GM19043 (cell line): ENCODE results near the gene POMT2.
"Not testable (repeated sequence)": the region's sequence is repeated elsewhere in the genome, so short reads cannot be mapped to it uniquely, and the experiment has no call there.

Experiments used
- ATAC-seq: cut with Tn5 transposase; IDR thresholded peaks from one replicate; pipeline ENCODE4 v1.9.1; 2021; ENCODE audit warnings: low read depth; ENCODE audit not compliant: unreplicated experiment

The POMT2 gene

GRCh38 chr14:77320238-77320935, at the start of gene POMT2:
POMT2 (minus strand) TSS chr14:77320883; CDS start chr14:77320681, 202 bp downstream.
- ATAC-seq: peak; percentile 61

- no peak for ATAC-seq
Measured at GRCh38 chr14:77369285-77369684, 48.6 kb upstream of the POMT2 start.

GRCh38 chr14:77364146-77364545, 43.5 kb upstream of the POMT2 start:
- ATAC-seq: no peak

GRCh38 chr14:77359626-77360025, 38.9 kb upstream of the POMT2 start:
- no peak for ATAC-seq

DNA sequence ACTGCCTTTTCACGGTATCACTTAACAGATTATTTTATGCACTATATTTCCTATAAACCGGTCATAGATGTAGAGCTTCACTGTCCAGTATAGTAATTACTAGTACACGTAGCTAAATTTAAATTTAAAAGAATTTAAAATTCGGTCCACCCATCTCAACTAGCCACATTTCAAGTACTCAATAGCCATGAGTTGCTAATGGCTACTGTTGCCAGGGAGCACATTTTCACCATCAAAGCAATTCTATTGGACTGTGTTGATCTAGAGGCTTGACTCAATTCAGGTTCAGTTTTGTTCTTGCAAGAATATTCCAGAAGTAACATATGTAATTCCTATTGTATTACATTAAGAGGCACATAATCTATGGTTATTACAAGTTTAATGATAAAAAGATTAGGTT, 36.2 kb upstream of the POMT2 start:
- ATAC-seq: no peak

DNA sequence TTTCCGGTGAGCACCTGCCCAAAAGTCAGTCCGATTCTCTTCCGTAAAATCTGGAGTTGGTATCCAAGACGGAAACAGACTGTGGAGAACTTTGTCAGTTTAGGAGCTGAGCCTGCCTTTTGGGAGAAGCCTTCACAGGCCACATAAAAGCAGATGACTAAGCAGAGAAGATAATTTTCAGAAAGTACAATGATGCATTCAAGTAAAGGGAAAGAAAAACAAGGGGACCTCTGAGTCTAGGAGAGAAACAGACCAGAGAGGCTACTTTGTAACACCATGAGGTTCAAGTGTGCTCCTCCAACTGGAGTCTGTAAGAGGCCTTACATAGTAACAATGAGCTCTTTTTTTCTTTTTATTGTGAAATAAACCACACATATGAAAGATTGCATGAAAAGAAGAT, 35.1 kb upstream of the POMT2 start:
- no peak for ATAC-seq

- no peak for ATAC-seq
Measured at GRCh38 chr14:77353469-77354141, 32.9 kb upstream of the POMT2 start.

GRCh38 chr14:77347751-77348150, 27.1 kb upstream of the POMT2 start:
- ATAC-seq: no peak

DNA sequence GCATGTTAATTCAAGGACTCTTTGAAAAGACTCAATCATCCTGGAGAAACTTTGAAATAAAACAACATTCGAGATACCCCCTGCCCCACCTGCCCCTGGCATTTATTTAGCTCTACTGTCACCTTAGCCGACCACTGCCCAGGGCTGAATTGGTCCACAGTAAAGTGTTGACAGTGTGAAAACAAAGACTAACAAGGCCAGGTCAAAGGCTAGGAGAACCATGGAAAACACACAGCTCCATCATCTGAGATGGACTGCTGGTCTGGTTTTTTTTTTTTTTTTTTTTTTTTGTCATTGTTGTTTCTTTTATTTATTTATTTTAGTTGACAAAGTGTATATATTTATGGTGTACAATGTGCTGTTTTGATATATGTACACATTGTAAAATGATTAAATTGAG, 25.8 kb upstream of the POMT2 start:
- ATAC-seq: no peak

DNA sequence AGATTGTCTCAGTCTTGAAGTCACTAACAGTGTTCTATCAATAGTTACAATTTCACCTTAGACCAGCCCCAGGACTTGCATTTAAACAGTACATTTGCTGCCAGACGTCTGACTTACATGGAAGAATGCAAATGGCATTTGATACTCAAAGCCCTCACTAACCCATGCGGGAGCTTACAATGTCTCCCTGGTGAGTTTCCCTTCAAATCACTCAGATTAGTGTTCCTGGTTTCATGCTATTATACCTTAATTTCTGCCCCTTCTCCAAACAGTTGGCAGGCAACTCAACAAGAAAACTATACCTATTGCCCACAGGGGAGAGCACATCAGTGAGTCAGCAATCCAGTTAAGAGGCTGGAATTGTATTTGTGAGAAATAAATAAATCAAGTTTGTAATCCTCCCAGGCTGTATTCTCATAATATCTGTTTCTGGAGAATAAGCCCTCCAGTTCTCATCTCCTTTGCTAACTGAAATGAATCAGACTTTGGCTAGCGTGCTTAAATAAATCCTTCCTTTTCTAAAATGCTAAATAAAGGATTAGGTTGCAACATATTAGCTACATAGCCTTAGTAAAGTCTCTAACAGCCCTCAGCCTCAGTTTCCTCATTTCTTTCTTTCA, 23.8 kb upstream of the POMT2 start:
- ATAC-seq: no peak

GRCh38 chr14:77343662-77344061, 23.0 kb upstream of the POMT2 start:
- ATAC-seq: no peak

DNA sequence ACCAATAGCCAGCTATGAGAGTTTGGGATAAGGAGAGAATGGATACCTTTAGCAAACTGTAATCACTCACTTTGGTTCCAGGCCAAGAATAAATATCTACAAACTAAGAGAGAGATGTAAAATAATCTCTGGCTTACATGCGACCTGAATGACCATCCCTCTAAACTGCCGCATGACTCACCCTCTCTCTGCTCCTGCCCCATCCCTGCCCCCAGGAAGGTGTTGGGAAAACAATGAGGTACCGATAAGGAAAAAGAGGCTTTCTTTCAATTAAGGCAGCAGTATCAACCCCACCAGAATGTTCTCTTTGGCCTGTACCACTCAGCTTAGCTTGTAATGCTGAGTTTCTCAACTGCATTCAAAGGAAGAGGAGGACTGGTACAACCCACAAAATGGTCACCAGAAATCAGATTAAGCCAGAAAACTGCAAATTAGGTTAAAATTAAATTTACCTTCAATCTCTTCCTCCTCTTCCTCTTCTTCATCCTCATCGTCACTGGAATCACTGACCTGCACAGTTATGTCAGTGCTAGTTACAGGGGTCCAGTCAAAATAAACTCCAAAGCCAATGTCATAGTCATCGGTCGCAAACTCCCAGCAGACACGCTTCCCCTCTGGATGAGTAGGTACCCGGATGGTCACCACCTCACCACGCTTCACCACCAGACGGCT, 22.2 kb upstream of the POMT2 start:
- ATAC-seq: no peak

GRCh38 chr14:77340389-77340788, 19.7 kb upstream of the POMT2 start:
- no peak for ATAC-seq

GRCh38 chr14:77339407-77339806, 18.7 kb upstream of the POMT2 start:
- no peak for ATAC-seq

- no peak for ATAC-seq
Measured at GRCh38 chr14:77338302-77338701, 17.6 kb upstream of the POMT2 start.

GRCh38 chr14:77337880-77338279, 17.2 kb upstream of the POMT2 start:
- ATAC-seq: no peak

DNA sequence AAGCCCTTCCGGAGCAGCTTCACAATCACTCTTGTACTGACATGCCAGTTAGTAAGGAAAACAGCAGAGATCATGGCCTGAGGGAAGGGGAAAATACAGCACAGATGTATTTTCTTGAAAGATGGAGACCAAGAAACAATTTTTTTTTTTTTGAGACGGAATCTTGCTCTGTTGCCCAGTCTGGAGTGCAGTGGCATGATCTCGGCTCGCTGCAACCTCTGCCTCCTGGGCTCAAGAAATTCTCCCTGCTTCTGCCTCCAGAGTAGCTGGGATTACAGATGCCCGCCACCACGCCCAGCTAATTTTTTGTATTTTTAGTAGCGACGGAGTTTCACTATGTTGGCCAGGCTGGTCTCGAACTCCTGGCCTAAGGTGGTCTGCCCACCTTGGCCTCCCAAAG, 16.6 kb upstream of the POMT2 start:
- not testable (repeated sequence) for ATAC-seq

- no peak for ATAC-seq
Measured at GRCh38 chr14:77335576-77335975, 14.9 kb upstream of the POMT2 start.

DNA sequence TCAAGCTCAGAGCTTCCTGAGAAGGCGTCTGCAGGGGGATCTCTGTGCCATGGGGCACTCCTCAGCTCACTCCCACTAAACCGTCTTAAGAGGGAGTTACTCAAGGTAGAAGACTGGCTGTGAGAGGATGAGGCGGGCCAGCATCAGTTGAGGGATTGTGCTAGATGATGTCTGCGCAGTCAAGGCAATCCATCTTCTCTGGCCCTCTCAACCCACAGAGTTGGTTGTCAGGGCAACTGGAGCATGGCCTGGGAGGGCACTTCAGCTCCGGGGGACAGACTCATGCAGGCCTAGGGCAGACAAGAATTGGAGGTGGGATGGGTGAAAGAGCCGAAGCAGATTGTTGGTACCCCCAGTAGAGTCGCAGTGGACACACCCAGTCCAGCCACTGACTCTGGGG, 9.2 kb upstream of the POMT2 start:
- no peak for ATAC-seq

DNA sequence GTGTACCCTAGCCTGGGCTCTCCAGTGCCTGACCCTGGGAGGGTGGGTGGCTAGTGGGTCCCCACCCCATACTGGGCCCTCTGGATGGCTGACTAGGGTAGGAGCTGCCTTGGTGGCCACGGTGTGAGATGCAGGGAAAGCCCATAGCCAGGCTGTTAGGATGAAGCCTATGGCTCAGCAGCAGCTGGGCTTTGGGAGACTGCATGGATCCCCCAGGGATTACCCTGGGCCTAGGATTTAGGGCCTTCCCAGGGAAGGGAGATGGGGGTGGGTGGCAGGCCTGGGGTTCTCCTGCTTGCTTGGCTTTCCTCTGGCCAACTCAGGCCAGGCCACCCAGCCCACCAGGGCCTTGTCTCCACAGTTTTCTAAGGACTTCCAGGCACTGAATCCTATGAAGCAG, 6.4 kb upstream of the POMT2 start:
- no peak for ATAC-seq

DNA sequence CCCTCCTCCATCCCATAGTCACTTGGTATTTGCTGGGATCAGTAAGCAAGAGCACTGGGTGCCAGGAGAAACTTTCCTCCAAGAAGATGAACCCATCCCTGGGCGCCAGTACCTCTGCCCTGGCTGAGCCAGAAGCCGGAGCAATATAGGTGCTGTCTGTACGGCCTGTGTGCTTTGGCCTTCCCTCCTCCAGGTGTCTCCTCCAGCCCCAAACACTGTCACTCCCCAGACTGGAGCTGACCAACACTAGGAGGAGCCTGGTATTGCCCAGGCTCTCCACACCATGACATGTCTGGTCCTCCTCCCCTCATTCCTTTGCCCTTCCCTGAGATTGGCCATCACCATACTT, 5.0 kb upstream of the POMT2 start:
- ATAC-seq: no peak
